Stomach (tissue), 4 donors: ENCODE results near the gene NUDT4.

Experiments used
- EP300 ChIP-seq: sonication (generic); formaldehyde crosslinking; IDR thresholded peaks from one replicate; pipeline ENCODE4 v1.6.1; 2017; ENCODE audit warnings: antibody characterized with exemption
- POLR2A ChIP-seq, 4 donors: fragments of 450-650 bp; IDR thresholded peaks; one replicate each; pipeline ENCODE4 v1.6.1; 2016; ENCODE audit warnings: antibody characterized with exemption in 4 of 4, control low read depth in 2 of 4, mild to moderate bottlenecking in 1 of 4, moderate library complexity in 1 of 4

GRCh38 chr12:93426412-93426805 is 48.7 kb downstream of the NUDT4 start:
- TF ChIP-seq POLR2A (IDR thresholded peaks at IDR 0.05) (no peak), EP300 (no peak)
